Activated T-helper 1 cell treated with anti-CD3 and anti-CD28 coated beads, Interleukin-12 subunit alpha, Interleukin-12 subunit beta, Interleukin-2, Interleukin-4 antibody, amounts not matched to agents 30 ng/mL and 10 ng/mL and 1 ng/mL, durations not matched to agents 14 hours and 24 hours and 36 hours (primary cell): ENCODE results near the gene ZNF649. TPM values are rescaled to one million over a fixed set of nuclear protein-coding genes. Genes with fewer than 3 reads are reported as not detected.

Experiments
- DNase-seq: peaks from one replicate; pipeline ENCODE4 v3.0.0; 2021; ENCODE audit warnings: low spot score
- H3K27ac Mint-ChIP-seq: one replicate; pipeline ENCODE4 v1.8.0; 2021; ENCODE audit warnings: mild to moderate bottlenecking, mixed read lengths
- H3K27me3 Mint-ChIP-seq: one replicate; pipeline ENCODE4 v1.8.0; 2022; ENCODE audit warnings: mild to moderate bottlenecking, moderate library complexity, mixed read lengths; ENCODE audit not compliant: insufficient read depth
- H3K36me3 Mint-ChIP-seq: one replicate; pipeline ENCODE4 v1.8.0; 2021; ENCODE audit warnings: low read depth, mixed read lengths
- H3K4me1 Mint-ChIP-seq: one replicate; pipeline ENCODE4 v1.8.0; 2021; ENCODE audit warnings: low read depth, mixed read lengths
- H3K4me3 Mint-ChIP-seq: one replicate; pipeline ENCODE4 v1.8.0; 2021; ENCODE audit warnings: mild to moderate bottlenecking, moderate library complexity, mixed read lengths
- H3K9me3 Mint-ChIP-seq: one replicate; pipeline ENCODE4 v1.8.0; 2021; ENCODE audit warnings: mixed read lengths
- intact Hi-C: fragments of 100-400 bp; cut with micrococcal nuclease; formaldehyde crosslinking; loops from one replicate; pipeline ENCODE4 v1.15.1; 2024
- total RNA-seq: library from RNA; stranded (reverse); gene quantifications from 2 replicates; pipeline ENCODE4 v1.2.3, GENCODE V29; 2022

The ZNF649 gene
- total RNA-seq: 10.5 and 12.3 TPM in 2 replicates

DNA sequence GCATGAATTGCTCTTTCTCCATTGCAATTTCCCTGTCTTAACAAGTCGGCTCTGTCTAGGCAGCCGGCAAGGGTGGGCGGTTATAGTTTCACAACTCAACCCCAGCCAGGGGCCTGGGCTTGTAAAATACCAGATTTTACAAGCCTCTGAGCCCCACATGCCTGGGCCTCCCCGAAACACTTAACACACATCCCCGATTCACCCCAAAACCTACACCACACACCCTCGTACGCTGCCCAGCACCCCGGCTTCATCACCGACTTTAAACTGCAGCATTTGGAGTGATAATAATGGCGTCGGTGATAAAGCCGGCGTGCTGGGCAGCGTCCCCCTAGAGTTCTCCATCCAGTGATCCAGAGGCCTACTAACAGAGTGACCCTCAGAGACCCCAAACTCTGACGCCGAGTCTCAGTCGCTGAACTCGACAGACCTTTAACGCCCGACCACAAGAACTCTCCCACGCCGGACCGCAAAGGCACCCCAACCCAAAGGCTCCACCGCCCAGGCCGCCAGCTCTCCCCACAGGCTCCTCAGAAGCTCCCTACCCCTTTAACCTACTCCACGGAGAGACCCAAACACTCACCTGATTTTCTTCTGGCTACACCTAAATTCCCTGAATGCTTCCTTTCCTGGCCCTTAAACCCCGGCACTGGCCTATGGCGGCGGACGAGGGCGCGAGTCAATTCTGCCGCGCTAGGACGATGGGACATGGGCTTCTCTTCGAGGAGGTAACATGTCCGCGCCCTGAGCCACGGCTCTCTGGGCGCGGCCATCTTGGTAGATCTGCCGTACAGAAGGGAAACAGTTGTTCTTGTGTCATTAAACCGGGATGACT is at the start of gene ZNF649:
Gene ZNF649, minus strand, starts transcription at position 687 of the 835 bp plus-strand sequence. CDS start 4,910 bp downstream, outside the sequence.
- Mint-ChIP-seq H3K27ac (peak within 1 kb of the TSS; percentile 99), H3K9me3 (peaks cover 62% of the 10 kb centered on the region), H3K27me3 (peaks cover 3% of the 10 kb centered on the region), H3K4me3 (peak within 1 kb of the TSS; percentile 98), H3K4me1 (peaks cover 21% of the 10 kb centered on the region), H3K36me3 (peaks cover 41% of the 10 kb centered on the region)
- DNase-seq: peak; percentile 70
- intact Hi-C loops: loop anchor here (1.0 kb wide), 5 partner anchors 23 to 145 kb away; partner anchors contain the start of genes ZNF350, ZNF613, ZNF614 and ZNF615

DNA sequence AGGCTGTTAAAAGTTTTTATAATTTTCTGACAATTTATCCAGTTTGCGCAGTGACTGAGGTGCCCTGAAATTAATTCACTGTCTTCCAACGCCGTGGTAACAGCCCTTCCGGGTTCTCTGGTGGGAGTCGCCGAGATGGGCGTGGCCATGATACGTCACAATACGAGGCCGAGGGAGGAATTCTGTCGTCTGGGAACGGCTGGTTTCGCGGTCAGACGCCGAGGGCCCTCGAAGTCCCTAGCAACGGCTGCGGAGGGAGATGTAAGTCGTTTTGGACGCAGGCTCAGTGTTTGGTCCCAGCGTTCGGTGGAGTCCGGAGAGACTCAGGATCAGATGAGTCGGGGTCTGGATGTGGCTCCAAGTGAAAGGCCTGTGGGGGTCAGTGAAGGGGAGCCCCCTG is 44.2 kb upstream of the ZNF649 start:
- Mint-ChIP-seq H3K36me3 (peaks cover 15% of the 10 kb centered on the region), H3K4me1 (no peaks in the 10 kb centered on the region), H3K27ac (no peak overlapping the region), H3K4me3 (no peak overlapping the region), H3K9me3 (peaks cover 82% of the 10 kb centered on the region), H3K27me3 (no peaks in the 10 kb centered on the region)
- intact Hi-C loops: no loop called here
- DNase-seq: no peak

DNA sequence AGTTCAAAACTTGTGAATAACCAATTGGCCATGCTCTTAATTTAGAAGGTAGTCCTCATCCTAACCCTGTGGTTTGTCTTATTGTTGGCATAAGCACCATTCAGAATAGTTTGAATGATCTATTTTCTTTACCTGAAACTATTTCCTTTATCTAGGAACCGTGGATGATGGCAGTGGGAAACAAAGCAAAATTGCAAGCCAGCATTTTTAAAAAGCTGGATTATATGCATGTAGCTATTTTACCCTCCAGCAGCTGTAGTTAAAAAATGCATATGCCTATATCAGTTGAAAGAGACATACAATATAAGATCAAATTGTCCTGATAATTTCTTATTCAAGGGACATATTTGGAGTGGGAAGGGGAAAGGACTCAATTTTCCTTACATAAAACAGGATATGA is 41.8 kb upstream of the ZNF649 start:
- H3K4me3 Mint-ChIP-seq: no peak overlapping the region
- DNase-seq: no peak
- intact Hi-C loops: no loop called here
- H3K9me3 Mint-ChIP-seq: peaks cover 97% of the 10 kb centered on the region
- no peak overlapping the region for H3K27ac Mint-ChIP-seq
- no peaks in the 10 kb centered on the region for H3K4me1 Mint-ChIP-seq
- H3K27me3 Mint-ChIP-seq: no peaks in the 10 kb centered on the region
- peaks cover 38% of the 10 kb centered on the region for H3K36me3 Mint-ChIP-seq

DNA sequence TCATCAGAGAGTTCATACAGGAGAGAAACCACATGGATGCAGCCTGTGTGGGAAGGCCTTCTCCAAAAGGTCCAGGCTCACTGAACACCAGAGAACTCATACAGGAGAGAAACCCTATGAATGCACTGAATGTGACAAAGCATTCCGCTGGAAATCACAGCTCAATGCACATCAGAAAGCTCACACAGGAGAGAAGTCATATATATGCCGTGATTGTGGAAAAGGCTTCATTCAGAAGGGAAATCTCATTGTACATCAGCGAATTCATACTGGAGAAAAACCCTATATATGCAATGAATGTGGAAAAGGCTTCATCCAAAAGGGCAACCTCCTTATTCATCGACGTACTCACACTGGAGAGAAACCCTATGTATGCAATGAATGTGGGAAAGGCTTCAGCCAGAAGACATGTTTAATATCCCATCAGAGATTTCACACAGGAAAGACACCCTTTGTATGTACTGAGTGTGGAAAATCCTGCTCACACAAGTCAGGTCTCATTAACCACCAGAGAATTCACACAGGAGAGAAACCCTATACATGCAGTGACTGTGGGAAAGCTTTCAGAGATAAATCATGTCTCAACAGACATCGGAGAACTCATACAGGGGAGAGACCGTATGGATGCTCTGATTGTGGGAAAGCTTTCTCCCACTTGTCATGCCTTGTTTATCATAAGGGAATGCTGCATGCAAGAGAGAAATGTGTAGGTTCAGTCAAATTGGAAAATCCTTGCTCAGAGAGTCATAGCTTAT is 40.2 kb upstream of the ZNF649 start:
- Mint-ChIP-seq H3K27ac (no peak overlapping the region), H3K9me3 (peaks cover 94% of the 10 kb centered on the region), H3K4me3 (no peak overlapping the region), H3K4me1 (no peaks in the 10 kb centered on the region), H3K36me3 (peaks cover 53% of the 10 kb centered on the region), H3K27me3 (no peaks in the 10 kb centered on the region)
- intact Hi-C loops: no loop called here
- DNase-seq: no peak

DNA sequence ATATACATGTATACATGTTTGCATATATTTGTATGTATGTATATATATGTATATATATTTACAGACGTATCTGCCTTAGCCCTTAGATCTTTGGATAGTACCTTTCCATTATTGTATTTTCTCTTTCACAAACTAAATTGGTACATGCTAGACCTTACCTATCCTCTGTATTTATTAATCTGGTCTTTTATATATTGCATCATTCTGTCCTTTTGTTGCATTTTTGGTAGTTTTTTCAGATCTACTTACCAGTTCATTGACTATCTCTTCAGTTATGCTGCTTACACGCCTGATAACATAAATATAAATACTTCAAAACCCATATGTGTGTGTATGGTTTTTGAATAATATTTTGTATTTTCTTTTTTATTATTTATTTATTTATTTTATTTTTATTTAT is 34.1 kb upstream of the ZNF649 start:
- Mint-ChIP-seq H3K9me3 (peaks cover 74% of the 10 kb centered on the region), H3K4me3 (no peak overlapping the region), H3K4me1 (no peaks in the 10 kb centered on the region), H3K36me3 (peaks cover 89% of the 10 kb centered on the region), H3K27me3 (no peaks in the 10 kb centered on the region), H3K27ac (no peak overlapping the region)
- intact Hi-C loops: no loop called here
- no peak for DNase-seq

DNA sequence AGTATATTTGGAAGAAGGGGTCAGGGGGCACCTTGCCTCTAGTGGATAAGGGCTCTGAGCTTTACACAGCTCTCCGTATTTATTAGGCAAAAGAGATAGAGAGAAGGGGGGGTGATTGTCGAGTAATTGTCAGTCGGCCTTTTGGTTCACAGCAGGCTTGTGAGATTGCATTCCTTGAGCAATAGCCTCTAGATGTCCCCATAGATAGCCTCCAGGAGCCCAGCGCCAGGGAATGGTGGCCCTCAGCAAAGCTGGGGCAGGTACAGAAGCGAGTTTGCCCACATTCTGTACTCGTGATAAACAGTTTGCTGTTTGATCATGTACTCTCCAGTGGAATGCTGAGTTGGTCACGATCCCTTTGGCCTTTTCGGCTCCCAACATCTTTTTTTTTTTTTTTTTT is 27.1 kb upstream of the ZNF649 start:
- intact Hi-C loops: no loop called here
- no peak overlapping the region for H3K27ac Mint-ChIP-seq
- H3K4me1 Mint-ChIP-seq: peaks cover 16% of the 10 kb centered on the region
- H3K9me3 Mint-ChIP-seq: peaks cover 51% of the 10 kb centered on the region
- no peaks in the 10 kb centered on the region for H3K27me3 Mint-ChIP-seq
- DNase-seq: no peak
- H3K4me3 Mint-ChIP-seq: no peak overlapping the region
- peaks cover 72% of the 10 kb centered on the region for H3K36me3 Mint-ChIP-seq

DNA sequence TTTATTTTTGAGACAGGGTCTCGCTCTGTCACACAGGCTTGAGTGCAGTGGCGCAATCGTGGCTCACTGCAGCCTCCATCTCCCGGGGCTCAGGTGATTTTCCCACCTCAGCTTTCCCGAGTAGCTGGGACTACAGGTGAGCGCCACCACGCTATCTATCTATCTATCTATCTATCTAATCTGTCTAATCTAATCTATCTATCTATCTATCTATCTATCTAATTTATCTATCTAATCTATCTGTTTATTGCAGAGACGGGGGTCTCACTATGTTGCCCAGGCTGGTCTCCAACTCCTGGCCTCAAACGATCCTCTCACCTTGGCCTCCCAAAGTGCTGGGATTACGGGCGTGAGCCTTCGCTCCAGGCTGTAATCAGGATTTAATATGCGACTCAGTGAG is 23.0 kb upstream of the ZNF649 start:
- Mint-ChIP-seq H3K9me3 (peaks cover 71% of the 10 kb centered on the region), H3K4me1 (peaks cover 23% of the 10 kb centered on the region), H3K27ac (peak overlapping the region; percentile 94), H3K27me3 (no peaks in the 10 kb centered on the region), H3K36me3 (peaks cover 48% of the 10 kb centered on the region), H3K4me3 (peak overlapping the region; percentile 99)
- no peak for DNase-seq
- intact Hi-C loops: loop anchor here (1.0 to 10.0 kb wide), 9 partner anchors 24 to 762 kb away; partner anchors contain the start of genes PPP2R1A, ZNF350, ZNF432 and ZNF614

DNA sequence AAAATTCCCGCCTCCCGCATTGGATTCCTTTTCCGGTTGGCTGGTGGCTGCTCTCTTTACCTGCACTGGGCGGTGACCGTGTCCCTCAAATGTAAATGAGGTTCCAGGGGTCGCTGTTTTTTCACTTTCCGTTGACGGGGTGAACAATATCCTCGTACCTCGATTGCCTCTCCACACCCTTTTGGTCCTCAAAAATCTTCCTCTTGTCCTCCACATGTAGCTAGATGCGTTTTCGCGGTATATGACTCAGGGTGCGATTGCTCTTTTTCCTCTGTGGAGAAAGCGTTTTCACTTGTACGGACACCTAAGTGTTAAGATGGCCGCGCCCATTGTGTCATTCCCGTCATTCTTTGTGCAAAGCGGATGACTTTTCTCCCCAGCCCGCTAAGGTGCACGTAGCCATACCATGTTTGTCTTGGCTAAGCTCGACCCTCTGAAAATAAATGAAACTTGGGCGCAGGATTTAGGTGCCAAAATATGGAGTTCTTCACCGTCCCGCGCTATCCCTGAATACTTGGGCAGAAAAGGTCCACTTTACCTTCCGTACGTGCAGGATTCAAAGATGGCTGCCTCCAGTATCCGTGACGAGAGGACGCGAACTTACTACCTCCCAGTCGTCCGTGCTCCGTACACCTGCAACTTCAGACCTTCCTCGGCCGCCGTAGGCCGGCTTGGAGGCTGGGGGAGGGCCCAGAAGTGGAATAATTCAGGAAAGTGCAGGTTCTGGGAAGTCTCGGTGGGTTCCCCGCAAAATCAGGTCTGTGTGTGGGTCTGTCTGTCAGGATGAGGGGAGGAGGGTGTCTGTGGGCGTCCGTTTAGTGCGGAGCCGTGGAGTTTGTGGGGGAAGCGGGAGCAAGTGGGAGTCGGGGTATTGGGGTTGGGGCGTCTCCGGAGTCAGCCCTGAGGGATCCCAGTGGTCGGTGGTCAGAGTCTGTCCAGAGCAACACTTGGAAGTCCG is 22.2 kb upstream of the ZNF649 start, which contains the start of gene ZNF613:
Gene ZNF613, plus strand, starts transcription at position 689 of the 958 bp plus-strand sequence. CDS start 8,749 bp downstream, outside the sequence.
- intact Hi-C loops: loop anchor here (1.0 to 10.0 kb wide), 9 partner anchors 23 to 763 kb away; partner anchors contain the start of genes PPP2R1A, ZNF350, ZNF432 and ZNF614
- peak; percentile 73 for DNase-seq
- H3K4me1 Mint-ChIP-seq: peaks cover 23% of the 10 kb centered on the region
- no peaks in the 10 kb centered on the region for H3K27me3 Mint-ChIP-seq
- H3K9me3 Mint-ChIP-seq: peaks cover 77% of the 10 kb centered on the region
- peak within 1 kb of the TSS; percentile 99 for H3K4me3 Mint-ChIP-seq
- peaks cover 47% of the 10 kb centered on the region for H3K36me3 Mint-ChIP-seq
- peak within 1 kb of the TSS; percentile 94 for H3K27ac Mint-ChIP-seq

DNA sequence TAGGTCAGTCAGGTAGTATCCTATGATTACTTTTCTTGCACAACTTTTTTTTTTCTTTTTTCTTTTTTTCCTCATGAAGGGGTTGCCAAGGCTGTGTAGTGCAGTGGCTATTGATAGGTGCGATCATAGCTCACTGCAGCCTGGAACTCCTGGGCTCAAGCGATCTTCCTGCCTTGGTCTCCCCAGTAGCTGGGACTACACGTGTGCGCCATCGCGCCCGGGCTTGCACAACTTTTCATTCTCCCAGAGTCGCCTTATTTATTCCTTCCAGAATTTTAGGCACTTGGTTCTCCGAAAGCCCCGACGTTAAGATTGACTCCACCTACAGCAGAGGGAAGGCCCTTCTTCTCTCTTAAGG is 21.6 kb upstream of the ZNF649 start:
- Mint-ChIP-seq H3K27ac (peak overlapping the region; percentile 94), H3K4me1 (peaks cover 23% of the 10 kb centered on the region), H3K27me3 (no peaks in the 10 kb centered on the region), H3K4me3 (peak overlapping the region; percentile 99), H3K36me3 (peaks cover 42% of the 10 kb centered on the region), H3K9me3 (peaks cover 77% of the 10 kb centered on the region)
- DNase-seq: no peak
- intact Hi-C loops: loop anchor here (2.0 to 10.0 kb wide), 2 partner anchors 122 to 308 kb away; partner anchors contain the start of gene ZNF432

DNA sequence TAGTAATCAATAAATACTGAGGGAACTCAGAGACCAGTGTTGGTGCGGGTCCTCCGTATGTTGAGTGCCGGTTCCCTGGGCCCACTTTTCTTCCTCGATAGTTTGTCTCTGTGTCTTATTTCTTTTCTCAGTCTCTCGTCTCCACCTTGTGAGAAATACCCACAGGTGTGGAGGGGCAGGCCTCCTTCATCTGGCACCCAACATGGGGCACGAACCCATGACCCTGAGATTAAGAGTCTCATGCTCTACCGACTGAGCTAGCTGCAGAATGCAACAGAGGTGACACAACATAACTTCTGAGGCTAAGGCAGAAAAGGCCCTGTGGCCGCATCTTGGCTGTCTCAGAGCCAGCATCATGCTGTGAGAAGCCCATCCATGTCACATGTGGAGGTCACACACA is 17.1 kb upstream of the ZNF649 start:
- no peak overlapping the region for H3K27ac Mint-ChIP-seq
- H3K27me3 Mint-ChIP-seq: no peaks in the 10 kb centered on the region
- no peak for DNase-seq
- H3K4me1 Mint-ChIP-seq: peaks cover 7% of the 10 kb centered on the region
- H3K36me3 Mint-ChIP-seq: peaks cover 9% of the 10 kb centered on the region
- no peak overlapping the region for H3K4me3 Mint-ChIP-seq
- intact Hi-C loops: loop anchor here (10.0 kb wide), 1 partner anchor 313 kb away; no protein-coding TSS in a partner anchor
- peaks cover 83% of the 10 kb centered on the region for H3K9me3 Mint-ChIP-seq

DNA sequence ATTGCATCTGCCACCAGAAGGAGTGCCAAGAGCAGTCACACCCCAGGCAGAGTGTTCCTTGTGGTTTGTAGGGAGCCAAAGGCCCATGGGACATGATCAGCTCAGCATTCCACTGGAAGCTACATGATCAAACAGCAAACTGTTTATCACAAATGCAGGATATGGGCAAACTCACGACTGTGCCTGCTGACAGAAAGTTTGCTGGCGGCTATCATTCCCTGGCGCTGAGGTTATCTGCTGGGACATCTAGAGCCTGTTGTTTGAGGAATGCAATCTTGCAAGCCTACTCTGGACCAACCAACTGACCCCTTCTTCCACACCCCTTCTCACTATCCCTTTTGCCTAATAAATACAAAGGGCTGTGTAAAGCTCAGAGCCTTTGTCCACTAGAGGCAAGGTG is 14.8 kb upstream of the ZNF649 start:
- H3K36me3 Mint-ChIP-seq: no peaks in the 10 kb centered on the region
- no peak overlapping the region for H3K4me3 Mint-ChIP-seq
- H3K4me1 Mint-ChIP-seq: no peaks in the 10 kb centered on the region
- no peaks in the 10 kb centered on the region for H3K27me3 Mint-ChIP-seq
- no peak overlapping the region for H3K27ac Mint-ChIP-seq
- H3K9me3 Mint-ChIP-seq: peaks cover 80% of the 10 kb centered on the region
- DNase-seq: no peak
- intact Hi-C loops: loop anchor here (10.0 kb wide), 1 partner anchor 315 kb away; no protein-coding TSS in a partner anchor

DNA sequence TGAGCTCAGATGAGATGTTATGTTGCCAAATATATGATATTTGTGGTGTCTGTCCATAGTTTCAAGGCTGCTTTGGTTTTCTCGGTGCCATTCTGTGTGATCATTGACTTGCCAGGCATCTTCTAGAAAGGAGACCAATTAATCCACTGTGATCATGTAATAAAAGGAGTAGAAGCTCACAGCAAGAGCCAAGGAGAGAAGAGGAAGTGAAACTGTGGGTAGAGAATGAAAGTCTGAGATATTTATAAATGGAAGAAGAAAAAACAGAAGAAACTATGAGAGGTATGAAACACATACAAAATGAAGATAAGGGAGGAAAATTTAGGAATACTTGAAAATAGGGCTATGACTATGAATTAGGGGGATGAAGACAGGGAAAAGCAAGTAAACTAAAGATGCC is 11.3 kb upstream of the ZNF649 start:
- intact Hi-C loops: no loop called here
- Mint-ChIP-seq H3K4me1 (no peaks in the 10 kb centered on the region), H3K27ac (no peak overlapping the region), H3K36me3 (no peaks in the 10 kb centered on the region), H3K9me3 (peaks cover 67% of the 10 kb centered on the region), H3K27me3 (no peaks in the 10 kb centered on the region), H3K4me3 (no peak overlapping the region)
- DNase-seq: no peak
